HG02763 (cell line): ENCODE results near the gene ZFP82.

Experiments used
- ATAC-seq: cut with Tn5 transposase; IDR thresholded peaks from one replicate; pipeline ENCODE4 v1.9.1; 2021; ENCODE audit warnings: mild to moderate bottlenecking, moderate library complexity; ENCODE audit not compliant: unreplicated experiment

Gene ZFP82

GRCh38 chr19:36418287-36419001 is at the start of gene ZFP82:
ZFP82 (minus strand) TSS chr19:36418644; CDS start chr19:36409789, 8,855 bp downstream.
- peak; percentile 88 for ATAC-seq

- ATAC-seq: no peak
Measured at GRCh38 chr19:36460046-36460445, 41.6 kb upstream of the ZFP82 start.

GRCh38 chr19:36456831-36457230 is 38.4 kb upstream of the ZFP82 start:
- ATAC-seq: no peak

GRCh38 chr19:36449059-36449670 is 30.7 kb upstream of the ZFP82 start:
- ATAC-seq: no peak

GRCh38 chr19:36441339-36441738 is 22.9 kb upstream of the ZFP82 start:
- no peak for ATAC-seq

GRCh38 chr19:36436531-36436930 is 18.1 kb upstream of the ZFP82 start:
- ATAC-seq: no peak

- ATAC-seq: no peak
Measured at GRCh38 chr19:36423925-36424324, 5.5 kb upstream of the ZFP82 start.

- no peak for ATAC-seq
Measured at GRCh38 chr19:36421749-36422481, 3.5 kb upstream of the ZFP82 start.

- ATAC-seq: no peak
Measured at GRCh38 chr19:36420961-36421748, 2.7 kb upstream of the ZFP82 start.

- no peak for ATAC-seq
Measured at GRCh38 chr19:36417752-36418286, 625 bp downstream of the ZFP82 start.

GRCh38 chr19:36409841-36410240 is 8.6 kb downstream of the ZFP82 start:
- ATAC-seq: no peak

- no peak for ATAC-seq
Measured at GRCh38 chr19:36408101-36408500, 10.3 kb downstream of the ZFP82 start.

- ATAC-seq: no peak
Measured at GRCh38 chr19:36404498-36404897, 13.9 kb downstream of the ZFP82 start.

- ATAC-seq: no peak
Measured at GRCh38 chr19:36401475-36401874, 17.0 kb downstream of the ZFP82 start.

GRCh38 chr19:36398571-36398970 is 19.9 kb downstream of the ZFP82 start:
- no peak for ATAC-seq

GRCh38 chr19:36392916-36393673 is 25.3 kb downstream of the ZFP82 start:
- no peak for ATAC-seq

- ATAC-seq: no peak
Measured at GRCh38 chr19:36379510-36379819, 39.0 kb downstream of the ZFP82 start.

GRCh38 chr19:36378625-36379509 is 39.6 kb downstream of the ZFP82 start, which contains the start of gene ZFP14:
ZFP14 (minus strand) TSS chr19:36379201; CDS start chr19:36367892, 11,309 bp downstream.
- peak; percentile 96 for ATAC-seq

- ATAC-seq: no peak
Measured at GRCh38 chr19:36377541-36378178, 40.8 kb downstream of the ZFP82 start.
